Adrenal gland (tissue), 5 donors: ENCODE data around the gene FGF22.

Experiments used
- POLR2A ChIP-seq, 2 donors: fragments of 450-650 bp; IDR thresholded peaks; one replicate each; pipeline ENCODE4 v1.6.1; 2017; ENCODE audit warnings: antibody characterized with exemption in 2 of 2, mild to moderate bottlenecking in 2 of 2, moderate library complexity in 1 of 2
- TF ChIP-seq, protein P1 (sequence below), 6 experiments: fragments of 450-650 bp in 4 of 6; fragments of 200-600 bp in 2 of 6; sonication (generic) in 1 of 6; IDR thresholded peaks; 1 replicate in 5 of 6; 2 replicates in 1 of 6; pipeline versions ENCODE4 v1.5.1 to v1.8.0; 2016 to 2021; ENCODE audit warnings: antibody characterized with exemption in 6 of 6, mild to moderate bottlenecking in 2 of 6, moderate library complexity in 1 of 6
- donor health status: DM: no; HTN: no; CAD: no.

DNA sequence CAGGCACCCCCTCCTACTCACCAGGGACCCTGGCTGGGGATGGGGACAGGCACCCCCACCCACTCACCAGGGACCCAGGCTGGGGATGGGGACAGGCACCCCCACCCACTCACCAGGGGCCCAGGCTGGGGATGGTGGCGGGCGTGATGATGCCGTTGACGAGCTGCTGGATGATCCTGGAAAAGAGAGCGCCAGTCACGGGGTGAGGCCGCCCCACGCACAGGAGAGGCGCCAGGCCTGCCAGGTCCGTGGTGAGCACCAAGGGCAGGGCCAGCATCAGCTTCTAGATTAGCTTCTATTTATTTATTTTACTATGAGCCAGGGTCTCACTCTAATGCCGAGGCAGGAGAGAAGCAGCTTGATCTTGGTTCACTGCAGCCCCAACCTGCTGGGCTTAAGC, 10.4 kb downstream of the FGF22 start:
- TF ChIP-seq, protein P1, sequence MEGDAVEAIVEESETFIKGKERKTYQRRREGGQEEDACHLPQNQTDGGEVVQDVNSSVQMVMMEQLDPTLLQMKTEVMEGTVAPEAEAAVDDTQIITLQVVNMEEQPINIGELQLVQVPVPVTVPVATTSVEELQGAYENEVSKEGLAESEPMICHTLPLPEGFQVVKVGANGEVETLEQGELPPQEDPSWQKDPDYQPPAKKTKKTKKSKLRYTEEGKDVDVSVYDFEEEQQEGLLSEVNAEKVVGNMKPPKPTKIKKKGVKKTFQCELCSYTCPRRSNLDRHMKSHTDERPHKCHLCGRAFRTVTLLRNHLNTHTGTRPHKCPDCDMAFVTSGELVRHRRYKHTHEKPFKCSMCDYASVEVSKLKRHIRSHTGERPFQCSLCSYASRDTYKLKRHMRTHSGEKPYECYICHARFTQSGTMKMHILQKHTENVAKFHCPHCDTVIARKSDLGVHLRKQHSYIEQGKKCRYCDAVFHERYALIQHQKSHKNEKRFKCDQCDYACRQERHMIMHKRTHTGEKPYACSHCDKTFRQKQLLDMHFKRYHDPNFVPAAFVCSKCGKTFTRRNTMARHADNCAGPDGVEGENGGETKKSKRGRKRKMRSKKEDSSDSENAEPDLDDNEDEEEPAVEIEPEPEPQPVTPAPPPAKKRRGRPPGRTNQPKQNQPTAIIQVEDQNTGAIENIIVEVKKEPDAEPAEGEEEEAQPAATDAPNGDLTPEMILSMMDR (IDR thresholded peaks at IDR 0.05): no peak
- TF ChIP-seq POLR2A (IDR thresholded peaks at IDR 0.05): no peak
